A673 (cell line): Measurements from ENCODE around the gene HSD17B4.

Experiments
- EZH2 ChIP-seq: fragments of 200-600 bp; sonication (generic); IDR thresholded peaks from 2 replicates; pipeline ENCODE4 v1.6.1; 2017; ENCODE audit warnings: borderline replicate concordance, low read depth, mild to moderate bottlenecking, mixed read lengths, antibody characterized with exemption, low read length; ENCODE audit not compliant: poor library complexity, severe bottlenecking
- TF ChIP-seq, protein P1 (sequence below): fragments of 300-800, 200-600 bp; sonication (generic); conservative IDR thresholded peaks from 2 replicates; pipeline ENCODE4 v1.5.1; 2017; ENCODE audit warnings: low read depth, mild to moderate bottlenecking, antibody characterized with exemption, low read length, moderate library complexity, mixed read lengths

DNA sequence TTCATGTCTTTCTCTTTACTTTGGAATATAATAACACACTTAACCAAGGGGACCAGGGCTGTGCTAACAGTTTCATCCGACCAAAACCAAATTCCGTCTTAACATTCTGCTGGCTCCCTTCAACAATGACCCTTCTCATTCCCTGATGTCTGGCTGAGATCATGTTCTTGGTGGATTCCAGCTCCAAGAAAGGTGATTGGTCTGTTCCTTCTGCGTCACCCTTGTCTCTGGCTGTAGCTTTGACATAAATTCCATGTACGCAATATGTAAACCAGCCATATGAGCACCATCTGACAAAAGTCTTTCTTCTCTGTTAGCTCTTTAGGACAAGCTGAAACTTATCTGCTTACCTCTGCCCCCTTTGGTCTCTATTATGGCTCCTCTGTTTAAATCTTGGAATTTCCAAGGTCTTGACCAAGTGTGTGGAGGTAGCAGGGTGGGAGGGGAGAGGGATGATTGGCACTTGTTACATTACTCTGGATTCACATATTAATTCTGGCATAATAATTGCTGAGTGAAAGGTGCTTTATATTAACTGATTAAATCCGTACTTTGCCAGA is 45.7 kb upstream of the HSD17B4 start:
- TF ChIP-seq, protein P1, sequence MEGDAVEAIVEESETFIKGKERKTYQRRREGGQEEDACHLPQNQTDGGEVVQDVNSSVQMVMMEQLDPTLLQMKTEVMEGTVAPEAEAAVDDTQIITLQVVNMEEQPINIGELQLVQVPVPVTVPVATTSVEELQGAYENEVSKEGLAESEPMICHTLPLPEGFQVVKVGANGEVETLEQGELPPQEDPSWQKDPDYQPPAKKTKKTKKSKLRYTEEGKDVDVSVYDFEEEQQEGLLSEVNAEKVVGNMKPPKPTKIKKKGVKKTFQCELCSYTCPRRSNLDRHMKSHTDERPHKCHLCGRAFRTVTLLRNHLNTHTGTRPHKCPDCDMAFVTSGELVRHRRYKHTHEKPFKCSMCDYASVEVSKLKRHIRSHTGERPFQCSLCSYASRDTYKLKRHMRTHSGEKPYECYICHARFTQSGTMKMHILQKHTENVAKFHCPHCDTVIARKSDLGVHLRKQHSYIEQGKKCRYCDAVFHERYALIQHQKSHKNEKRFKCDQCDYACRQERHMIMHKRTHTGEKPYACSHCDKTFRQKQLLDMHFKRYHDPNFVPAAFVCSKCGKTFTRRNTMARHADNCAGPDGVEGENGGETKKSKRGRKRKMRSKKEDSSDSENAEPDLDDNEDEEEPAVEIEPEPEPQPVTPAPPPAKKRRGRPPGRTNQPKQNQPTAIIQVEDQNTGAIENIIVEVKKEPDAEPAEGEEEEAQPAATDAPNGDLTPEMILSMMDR: no peak
- TF ChIP-seq EZH2: no peak
